Measurements from ENCODE around the gene CDK5RAP3.

Gene CDK5RAP3, protein sequence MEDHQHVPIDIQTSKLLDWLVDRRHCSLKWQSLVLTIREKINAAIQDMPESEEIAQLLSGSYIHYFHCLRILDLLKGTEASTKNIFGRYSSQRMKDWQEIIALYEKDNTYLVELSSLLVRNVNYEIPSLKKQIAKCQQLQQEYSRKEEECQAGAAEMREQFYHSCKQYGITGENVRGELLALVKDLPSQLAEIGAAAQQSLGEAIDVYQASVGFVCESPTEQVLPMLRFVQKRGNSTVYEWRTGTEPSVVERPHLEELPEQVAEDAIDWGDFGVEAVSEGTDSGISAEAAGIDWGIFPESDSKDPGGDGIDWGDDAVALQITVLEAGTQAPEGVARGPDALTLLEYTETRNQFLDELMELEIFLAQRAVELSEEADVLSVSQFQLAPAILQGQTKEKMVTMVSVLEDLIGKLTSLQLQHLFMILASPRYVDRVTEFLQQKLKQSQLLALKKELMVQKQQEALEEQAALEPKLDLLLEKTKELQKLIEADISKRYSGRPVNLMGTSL

GRCh38 chr17:47970725-47971499, at the start of gene CDK5RAP3:
Gene CDK5RAP3 (plus strand): TSS chr17:47971113. CDS start chr17:47971147, 34 bp downstream.
- TF ChIP-seq, protein P1, sequence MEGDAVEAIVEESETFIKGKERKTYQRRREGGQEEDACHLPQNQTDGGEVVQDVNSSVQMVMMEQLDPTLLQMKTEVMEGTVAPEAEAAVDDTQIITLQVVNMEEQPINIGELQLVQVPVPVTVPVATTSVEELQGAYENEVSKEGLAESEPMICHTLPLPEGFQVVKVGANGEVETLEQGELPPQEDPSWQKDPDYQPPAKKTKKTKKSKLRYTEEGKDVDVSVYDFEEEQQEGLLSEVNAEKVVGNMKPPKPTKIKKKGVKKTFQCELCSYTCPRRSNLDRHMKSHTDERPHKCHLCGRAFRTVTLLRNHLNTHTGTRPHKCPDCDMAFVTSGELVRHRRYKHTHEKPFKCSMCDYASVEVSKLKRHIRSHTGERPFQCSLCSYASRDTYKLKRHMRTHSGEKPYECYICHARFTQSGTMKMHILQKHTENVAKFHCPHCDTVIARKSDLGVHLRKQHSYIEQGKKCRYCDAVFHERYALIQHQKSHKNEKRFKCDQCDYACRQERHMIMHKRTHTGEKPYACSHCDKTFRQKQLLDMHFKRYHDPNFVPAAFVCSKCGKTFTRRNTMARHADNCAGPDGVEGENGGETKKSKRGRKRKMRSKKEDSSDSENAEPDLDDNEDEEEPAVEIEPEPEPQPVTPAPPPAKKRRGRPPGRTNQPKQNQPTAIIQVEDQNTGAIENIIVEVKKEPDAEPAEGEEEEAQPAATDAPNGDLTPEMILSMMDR (IDR thresholded peaks at IDR 0.05; ENCODE audit: borderline replicate concordance, insufficient read depth, low read depth, low read length), result peak; percentile 97

DNA sequence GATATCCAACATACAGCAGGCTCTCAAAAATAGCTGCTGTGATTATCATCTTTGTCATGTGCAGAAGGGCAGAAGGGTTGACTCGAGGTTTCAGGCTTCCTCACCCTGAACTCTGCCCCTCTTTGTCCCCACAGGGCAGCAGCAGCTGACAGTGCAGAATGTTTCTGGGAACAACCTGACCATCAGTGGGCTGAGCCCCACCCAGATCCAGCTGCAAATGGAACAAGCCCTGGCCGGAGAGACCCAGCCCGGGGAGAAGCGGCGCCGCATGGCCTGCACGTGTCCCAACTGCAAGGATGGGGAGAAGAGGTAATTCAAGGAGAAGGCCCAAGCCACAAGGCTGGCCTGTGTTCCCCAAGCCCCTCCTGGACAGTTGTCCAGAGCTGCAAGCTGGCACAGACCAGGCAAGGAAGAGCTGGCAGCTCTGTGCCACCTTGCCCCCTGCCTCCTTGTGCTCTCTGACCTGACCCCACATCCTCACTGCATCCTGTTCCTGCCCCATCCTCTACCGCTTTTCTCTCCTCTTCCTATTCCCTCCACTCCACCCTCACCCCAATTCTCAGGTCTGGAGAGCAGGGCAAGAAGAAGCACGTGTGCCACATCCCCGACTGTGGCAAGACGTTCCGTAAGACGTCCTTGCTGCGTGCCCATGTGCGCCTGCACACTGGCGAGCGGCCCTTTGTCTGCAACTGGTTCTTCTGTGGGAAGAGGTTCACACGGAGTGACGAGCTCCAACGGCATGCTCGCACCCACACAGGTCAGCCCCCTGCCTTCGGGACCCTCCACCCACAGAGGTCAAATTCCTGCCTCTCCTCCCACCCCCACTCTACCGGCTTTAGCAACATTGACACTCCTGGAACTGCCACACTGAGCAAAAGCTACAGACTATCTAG, 45.9 kb upstream of the CDK5RAP3 start:
- TF ChIP-seq, protein P1 (IDR thresholded peaks at IDR 0.05; ENCODE audit: borderline replicate concordance, insufficient read depth, low read depth, low read length), result no peak
- H3K4me3 ChIP-seq (ENCODE audit: low read depth, low read length), result no peak overlapping the region

More at GRCh38 chr17:47970725-47971499, at the start of gene CDK5RAP3:
- H3K4me3 ChIP-seq (ENCODE audit: low read depth, low read length), result peak within 1 kb of the TSS; percentile 93

DNA sequence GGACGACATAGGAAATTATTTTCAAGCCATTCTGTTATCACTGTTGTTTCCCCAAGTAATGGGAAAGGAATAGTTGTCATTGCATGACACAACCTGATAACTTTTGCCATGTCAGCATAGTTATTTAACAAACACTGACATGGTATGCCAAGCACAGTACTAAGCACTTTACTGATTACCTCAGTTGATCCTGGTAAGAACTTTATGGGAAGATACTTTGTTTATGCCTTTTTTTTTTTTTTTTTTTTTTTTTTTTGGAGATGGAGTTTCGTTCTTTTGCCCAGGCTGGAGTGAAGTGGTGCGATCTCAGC, 45.3 kb upstream of the CDK5RAP3 start:
- TF ChIP-seq, protein P1 (IDR thresholded peaks at IDR 0.05; ENCODE audit: borderline replicate concordance, insufficient read depth, low read depth, low read length), result no peak
- no peak overlapping the region for H3K4me3 ChIP-seq (ENCODE audit: low read depth, low read length)

GRCh38 chr17:47927821-47928400, 43.0 kb upstream of the CDK5RAP3 start:
- H3K4me3 ChIP-seq (ENCODE audit: low read depth, low read length), result no peak overlapping the region
- TF ChIP-seq, protein P1 (IDR thresholded peaks at IDR 0.05; ENCODE audit: borderline replicate concordance, insufficient read depth, low read depth, low read length), result no peak

GRCh38 chr17:47928415-47928814, 42.5 kb upstream of the CDK5RAP3 start:
- TF ChIP-seq, protein P1 (IDR thresholded peaks at IDR 0.05; ENCODE audit: borderline replicate concordance, insufficient read depth, low read depth, low read length), result no peak
- H3K4me3 ChIP-seq (ENCODE audit: low read depth, low read length), result no peak overlapping the region

- H3K4me3 ChIP-seq (ENCODE audit: low read depth, low read length), result no peak overlapping the region
- TF ChIP-seq, protein P1 (IDR thresholded peaks at IDR 0.05; ENCODE audit: borderline replicate concordance, insufficient read depth, low read depth, low read length), result no peak
Observed at GRCh38 chr17:47929218-47930000, 41.5 kb upstream of the CDK5RAP3 start.
